ENCODE data around the gene IL15.
A peak's percentile ranks its signal among the peaks of the same experiment; 100 is the strongest.
"Not testable (repeated sequence)": the region's sequence is repeated elsewhere in the genome, so short reads cannot be mapped to it uniquely, and the experiment has no call there.

Gene IL15, protein sequence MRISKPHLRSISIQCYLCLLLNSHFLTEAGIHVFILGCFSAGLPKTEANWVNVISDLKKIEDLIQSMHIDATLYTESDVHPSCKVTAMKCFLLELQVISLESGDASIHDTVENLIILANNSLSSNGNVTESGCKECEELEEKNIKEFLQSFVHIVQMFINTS

DNA sequence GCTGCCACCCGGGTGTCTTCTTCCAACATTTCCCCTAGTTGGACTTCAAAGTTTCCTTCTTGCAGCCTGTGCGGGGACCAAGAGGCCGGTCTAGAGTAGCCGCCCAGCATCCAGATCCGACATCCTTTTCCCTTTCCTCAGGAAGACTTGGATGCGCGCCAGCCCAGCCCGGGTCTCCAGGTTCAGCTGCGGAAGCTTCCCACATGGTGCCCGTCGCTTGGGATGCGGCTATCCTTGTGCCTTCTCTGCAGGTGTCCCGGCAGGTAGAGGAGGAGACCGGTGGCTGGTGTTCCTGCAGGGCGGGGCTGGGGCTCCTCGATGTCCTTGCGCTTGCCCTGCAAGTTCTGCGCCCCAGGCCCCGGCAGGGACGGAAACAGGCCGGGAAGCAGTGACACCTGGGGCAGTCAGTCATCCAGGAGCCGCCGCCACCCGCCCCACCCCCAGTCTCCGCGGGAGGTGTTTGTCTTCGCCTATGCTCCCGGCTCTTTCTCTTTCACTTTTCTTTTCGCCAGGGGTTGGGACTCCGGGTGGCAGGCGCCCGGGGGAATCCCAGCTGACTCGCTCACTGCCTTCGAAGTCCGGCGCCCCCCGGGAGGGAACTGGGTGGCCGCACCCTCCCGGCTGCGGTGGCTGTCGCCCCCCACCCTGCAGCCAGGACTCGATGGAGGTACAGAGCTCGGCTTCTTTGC is at the start of gene IL15:
TSS of gene IL15 (plus strand) at position 502 of the 689 bp plus-strand sequence. CDS start 82,882 bp downstream, outside the sequence.
- peak; percentile 82 for DNase-seq

DNA sequence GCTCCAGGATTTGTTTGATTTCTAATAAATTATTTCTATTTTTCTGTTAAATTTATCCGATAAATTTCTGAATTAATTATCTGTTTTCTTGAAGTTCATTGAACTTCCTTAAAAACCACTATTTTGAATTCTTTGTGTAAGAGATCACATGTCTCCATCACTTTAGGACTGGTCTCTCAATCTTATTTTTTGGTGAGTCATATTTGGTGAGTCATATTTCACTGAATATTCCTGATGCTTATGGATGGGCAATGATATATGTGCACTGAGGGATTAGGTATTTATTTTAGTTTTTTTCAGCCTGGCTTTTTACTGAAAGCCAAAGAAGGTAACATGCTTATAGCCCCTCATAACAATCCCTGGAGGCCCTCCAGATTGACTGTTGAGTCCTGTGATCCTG is 48.5 kb upstream of the IL15 start:
- DNase-seq, result no peak

DNA sequence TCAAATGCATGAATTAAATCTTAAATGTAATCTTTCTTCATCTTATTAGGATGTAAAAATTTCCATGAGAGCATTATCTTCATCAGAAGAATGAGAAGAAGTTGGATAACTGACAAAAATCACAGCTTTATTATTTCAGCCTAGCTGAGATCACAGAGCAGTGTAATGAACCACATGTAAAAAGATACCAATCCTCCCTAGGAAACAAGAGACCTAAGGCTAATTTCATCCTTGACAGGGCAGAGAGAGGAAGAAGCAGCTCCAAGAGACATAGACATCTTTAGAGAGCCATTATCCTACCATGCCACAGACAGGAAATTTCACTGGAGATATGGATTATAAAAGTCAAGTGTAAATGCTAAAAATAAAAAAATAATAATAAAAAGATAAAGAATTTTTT is 40.9 kb upstream of the IL15 start:
- no peak for DNase-seq

DNA sequence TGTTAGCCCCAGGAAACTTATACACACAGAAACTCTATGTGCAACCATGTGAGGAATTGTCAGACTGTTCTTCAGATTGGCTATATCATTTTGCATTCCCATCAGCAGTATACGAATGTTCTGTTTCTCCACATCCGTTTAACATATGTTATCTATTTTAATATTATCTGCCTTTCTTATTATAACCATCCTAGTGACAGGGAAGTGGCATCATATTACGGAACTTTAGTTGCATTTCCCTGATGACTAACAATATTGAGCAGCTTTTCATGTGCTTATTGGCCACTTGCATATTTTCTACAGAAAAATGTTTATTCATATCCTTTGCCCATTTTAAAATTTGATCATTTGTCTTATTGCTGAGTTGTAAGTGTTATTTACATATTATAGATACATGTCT is 36.5 kb upstream of the IL15 start:
- no peak for DNase-seq

DNA sequence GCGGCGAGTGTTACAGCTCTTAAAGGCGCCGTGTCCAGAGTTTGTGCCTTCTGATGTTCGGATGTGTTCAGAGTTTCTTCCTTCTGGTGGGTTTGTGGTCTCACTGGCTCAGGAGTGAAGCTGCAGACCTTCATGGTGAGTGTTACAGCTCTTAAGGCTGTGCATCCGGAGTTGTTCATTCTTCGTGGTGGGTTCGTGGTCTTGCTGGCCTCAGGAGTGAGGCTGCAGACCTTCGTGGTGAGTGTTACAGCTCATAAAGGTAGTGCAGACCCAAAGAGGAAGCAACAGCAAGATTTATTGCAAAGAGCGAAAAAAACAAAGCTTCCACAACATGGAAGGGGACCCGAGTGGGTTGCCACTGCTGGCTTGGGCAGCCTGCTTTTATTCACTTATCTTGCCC is 31.7 kb upstream of the IL15 start:
- DNase-seq, result peak; percentile 3

DNA sequence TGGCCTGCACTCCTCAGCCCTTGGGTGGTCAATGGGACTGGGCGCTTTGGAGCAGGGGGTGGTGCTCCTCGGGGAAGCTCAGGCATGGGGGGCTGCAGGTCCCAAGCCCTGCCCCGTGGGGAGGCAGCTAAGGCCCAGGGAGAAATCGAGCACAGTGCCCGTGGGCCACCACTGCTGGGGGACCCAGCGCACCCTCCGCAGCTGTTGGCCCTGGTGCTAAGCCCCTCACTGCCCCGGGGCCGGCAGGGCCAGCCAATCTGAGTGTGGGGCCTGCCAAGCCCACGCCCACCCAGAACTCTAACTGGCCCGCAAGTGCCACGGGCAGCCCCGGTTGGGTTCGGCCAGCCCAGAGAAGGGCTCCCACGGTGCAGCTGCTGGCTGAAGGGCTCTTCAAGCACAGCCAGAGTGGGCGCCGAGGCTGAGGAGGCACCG is 30.9 kb upstream of the IL15 start:
- no peak for DNase-seq

DNA sequence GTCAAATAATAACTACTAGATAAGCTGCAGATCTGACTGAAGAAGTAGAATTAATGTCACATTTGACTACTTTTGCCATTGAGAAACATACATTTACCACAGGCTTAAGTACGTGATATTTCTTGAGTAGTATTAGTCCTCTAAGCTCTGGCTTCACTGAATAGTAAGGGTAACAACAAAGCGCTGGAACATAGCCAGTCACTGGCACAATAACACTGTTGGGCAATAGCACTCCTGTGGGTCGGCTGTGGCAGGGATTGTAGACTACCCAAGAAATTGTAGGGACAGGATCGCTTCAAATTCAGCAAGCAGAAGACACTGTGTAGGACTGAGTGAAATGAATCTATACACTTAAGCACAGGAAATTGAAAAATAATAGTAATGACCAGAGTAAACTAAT is 27.1 kb upstream of the IL15 start:
- no peak for DNase-seq

DNA sequence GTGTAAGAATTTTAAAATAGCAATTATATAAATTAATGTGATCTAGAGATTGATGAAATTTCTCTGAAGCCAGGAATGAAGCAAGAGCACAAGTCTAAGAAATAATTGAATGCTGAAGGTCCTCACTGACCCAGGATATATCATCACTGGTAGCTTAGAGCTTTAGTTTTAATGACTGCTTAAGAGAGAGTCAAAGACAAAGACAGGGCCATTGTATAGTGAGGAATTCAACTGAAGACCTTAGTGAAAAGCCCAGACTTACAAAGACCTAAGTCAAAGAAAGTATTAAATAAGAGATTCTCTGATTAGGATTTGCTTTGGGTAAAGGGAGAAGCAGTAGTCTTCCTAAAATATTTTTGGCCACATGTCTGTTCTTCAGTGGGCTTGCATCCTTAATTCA is 26.0 kb upstream of the IL15 start:
- no peak for DNase-seq

DNA sequence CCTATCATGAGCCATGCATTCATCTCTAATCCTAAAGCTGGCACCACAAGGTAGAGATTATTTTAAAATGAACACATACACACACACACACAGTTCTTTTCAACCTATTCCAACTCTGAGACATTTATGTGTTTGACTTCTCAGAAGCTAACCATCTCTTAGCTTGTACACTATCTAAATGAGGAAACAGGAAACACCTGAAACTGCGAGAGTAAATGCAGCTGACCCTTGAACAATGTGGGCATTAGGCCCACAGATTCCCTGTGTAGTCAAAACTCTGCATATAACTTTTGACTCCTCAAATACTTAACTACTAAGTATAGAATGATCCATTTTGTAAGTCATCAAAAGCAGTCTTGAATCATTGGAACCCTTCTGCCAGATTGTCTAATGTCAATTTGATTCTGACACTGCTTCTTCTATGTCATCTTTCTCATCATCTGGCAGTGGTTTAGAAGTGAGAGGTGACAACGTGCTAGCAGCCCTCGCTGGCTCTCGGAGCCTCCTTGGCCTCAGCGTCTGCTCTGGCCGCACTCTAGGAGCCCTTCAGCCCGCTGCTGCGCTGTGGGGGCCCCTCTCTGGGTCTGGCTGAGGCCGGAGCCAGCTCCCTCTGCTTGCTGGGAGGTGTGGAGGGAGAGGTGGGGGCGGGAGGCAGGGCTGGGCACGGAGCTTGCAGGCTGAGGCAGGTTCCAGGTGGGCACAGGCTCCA is 21.4 kb upstream of the IL15 start:
- no peak for DNase-seq

DNA sequence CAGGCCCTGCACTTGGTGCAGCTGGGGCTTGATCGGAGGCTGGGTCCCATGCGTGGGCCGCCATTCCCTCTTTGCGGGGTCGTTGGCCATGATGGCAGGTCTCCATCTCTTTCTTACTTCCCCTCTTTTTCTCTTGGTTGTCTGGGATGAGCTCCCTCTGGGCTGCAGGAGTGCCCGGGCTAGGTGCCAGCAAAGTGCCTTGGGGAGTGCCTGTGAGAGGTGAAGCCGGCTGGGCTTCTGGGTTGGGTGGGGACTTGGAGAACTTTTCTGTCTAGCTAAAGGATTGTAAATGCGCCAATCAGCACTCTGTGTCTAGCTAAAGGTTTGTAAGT is 20.8 kb upstream of the IL15 start:
- not testable (repeated sequence) for DNase-seq

DNA sequence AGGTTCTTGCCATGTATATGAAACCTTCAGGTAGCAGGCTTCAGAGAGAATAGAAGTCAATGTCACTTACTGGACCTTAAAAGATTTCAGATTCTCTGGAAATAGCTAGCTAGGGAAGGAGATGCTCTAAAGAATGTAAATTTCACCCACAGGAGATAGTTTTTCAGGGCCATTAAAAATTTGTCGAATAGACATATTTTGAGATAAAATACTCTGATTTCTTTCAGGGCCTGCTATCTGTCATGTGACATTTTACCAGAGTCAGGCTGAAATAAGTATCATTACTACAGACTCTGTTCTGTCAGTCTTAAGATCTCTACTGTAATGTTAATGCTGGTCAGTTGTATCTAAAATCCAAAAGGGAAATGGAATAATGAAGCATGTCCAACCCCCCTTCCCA is 15.7 kb upstream of the IL15 start:
- no peak for DNase-seq

DNA sequence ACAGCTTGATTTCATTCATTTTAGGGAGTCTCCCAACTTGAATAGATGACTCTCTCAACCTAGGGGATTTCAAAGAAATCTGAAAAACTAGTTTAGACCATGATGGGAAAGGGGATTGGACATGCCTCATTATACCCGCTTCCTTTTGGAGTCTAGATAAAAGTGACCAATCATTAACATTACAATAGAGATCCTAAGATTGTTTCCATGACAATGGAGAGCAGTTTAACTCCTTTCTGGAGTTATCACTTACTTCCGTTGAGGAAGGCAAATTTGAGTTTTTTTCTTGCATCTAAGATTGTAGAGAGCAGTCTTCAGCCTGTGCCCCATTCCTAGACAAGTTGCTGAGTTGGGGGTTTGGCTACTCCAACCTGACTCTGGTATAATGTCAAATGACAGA is 11.4 kb upstream of the IL15 start:
- no peak for DNase-seq

DNA sequence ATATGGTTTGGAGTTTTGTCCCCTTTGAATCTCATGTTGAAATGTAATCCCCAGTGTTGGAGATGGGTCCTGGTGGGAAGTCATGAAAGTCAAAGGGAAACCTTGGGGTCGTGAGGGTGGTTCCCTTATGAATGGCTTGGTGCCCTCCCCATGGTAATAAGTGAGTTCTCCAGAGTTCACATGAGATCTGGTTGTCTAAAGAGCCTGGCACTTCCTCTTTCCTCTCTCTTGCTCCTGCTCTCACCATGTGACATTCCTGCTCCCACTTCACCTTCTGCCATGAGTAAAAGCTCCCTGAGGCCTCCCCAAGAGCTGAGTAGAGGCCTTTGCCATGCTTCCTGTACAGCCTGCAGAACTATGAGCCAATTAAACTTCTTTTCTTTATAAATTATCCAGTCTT is 5.5 kb upstream of the IL15 start:
- no peak for DNase-seq

DNA sequence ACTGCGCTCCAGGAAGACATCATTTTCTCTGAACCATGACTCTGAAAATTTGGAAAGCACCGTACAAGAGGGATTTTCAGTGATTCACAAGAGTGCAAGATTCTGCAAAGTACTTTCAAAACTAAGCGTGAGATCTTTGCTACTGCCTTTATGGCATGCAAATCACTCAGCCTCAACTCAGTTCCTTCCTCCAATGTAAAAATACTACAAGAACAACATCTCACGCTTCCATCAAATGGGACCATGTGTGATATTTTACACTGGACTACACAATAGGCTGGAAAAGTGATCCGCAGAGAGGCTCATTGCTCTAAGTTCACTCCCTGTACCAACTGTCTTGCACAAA is 674 bp upstream of the IL15 start:
- DNase-seq, result no peak

DNA sequence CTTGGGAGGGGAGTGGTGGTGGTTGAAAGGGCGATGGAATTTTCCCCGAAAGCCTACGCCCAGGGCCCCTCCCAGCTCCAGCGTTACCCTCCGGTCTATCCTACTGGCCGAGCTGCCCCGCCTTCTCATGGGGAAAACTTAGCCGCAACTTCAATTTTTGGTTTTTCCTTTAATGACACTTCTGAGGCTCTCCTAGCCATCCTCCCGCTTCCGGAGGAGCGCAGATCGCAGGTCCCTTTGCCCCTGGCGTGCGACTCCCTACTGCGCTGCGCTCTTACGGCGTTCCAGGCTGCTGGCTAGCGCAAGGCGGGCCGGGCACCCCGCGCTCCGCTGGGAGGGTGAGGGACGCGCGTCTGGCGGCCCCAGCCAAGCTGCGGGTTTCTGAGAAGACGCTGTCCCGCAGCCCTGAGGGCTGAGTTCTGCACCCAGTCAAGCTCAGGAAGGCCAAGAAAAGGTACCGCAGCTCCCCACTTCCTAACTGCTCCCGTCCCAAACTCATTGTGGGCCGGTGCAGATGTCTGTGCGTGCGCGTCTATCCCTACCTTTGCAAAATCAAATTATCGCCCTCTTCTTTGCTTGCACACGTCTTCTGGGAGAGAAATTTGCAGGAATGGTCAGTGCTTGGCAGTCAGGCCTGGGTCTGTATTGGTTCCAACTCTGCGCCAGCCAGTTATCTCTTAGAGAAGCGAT is 533 bp downstream of the IL15 start:
- DNase-seq, result peak; percentile 28

DNA sequence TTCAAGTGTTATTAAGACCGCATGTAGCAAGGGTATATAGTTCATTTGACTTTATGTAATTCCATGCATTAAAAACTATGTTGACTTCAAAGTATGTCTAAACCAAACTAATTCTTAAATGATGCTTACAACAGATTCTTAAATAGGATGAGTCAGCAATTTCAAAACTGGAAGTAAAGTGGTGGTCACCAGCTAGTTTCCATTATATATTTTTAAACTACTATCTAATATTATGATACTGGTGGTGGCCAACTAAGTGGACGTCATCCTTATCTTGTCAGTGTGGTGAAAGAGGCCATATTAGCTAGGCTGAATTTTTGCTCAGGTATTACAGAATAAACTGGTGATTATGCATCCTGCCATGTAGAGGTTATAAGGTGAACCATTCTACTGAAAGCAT is 1.2 kb downstream of the IL15 start:
- no peak for DNase-seq

DNA sequence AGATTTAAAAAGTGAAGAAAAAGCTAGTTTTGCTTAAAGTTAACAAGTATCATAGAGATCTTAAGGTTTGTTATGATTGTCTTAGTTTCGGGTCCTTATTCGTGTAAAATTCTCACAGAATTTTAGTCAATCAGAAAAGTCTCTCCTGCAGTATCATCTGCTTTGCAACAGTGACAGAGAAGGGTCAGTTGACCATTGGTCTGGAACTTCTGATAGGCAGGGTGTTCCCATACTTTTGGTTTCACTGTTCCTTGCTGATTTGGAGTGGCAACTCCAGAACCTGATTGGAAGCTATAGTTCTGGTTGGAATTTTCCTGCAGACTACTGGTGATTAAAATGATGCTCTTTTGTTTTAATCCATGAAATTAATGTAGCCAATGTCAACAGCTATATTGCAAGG is 1.8 kb downstream of the IL15 start:
- no peak for DNase-seq

DNA sequence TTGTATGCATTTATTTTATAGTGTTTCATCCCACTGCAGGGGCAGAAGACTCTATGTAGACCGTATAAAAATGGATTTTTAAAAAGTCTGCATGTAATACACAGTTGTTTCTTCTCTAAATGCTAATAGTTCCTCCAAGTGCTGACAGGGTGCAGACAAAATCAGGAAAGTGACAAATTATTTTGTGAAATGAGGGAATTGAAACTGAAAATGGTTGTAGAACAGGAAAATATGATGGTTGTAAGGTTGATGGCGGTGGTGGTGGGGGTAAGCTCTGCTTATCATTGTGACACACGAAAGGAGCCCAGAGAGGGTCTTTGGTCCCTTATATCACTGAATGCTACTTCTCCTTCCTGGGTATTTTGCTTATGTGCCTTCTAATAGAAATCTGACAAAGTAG is 4.3 kb downstream of the IL15 start:
- no peak for DNase-seq

DNA sequence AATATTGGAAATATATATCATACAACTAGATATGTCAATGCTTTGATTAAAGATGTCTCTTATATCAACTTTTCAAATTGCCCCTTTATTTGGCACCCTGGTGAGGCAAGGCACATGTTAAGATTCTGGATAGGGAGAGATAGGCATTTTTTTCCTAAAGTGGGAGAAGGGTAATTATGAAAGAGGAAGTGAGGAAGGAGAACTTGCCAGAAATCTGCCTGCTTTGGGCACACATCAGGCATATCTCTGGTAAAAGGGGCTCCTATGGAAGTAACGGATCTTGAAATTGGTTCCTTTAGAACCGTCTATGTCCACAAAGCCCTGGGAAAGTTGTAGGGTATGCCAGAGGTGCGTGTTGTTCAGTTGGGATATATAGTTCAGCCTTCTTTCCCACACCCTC is 5.7 kb downstream of the IL15 start:
- no peak for DNase-seq

DNA sequence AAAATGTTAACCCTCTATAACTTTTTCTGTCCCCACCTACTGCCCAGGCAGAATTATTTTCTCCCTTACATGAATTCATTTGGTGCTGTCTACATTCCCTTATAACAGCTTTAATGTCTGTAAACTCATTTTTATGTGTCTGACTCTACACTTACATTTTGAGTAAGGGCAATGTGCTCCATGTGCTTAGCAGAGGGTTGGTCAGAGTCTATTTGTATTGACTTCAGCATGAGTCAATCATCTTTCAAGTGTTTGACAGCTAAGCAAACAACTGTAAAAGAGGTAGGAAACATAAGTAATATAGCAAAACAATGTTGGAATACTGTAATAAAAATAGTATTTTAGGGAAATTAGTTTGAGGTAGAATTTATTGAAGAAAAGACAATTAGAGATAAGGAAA is 6.3 kb downstream of the IL15 start:
- DNase-seq, result no peak

DNA sequence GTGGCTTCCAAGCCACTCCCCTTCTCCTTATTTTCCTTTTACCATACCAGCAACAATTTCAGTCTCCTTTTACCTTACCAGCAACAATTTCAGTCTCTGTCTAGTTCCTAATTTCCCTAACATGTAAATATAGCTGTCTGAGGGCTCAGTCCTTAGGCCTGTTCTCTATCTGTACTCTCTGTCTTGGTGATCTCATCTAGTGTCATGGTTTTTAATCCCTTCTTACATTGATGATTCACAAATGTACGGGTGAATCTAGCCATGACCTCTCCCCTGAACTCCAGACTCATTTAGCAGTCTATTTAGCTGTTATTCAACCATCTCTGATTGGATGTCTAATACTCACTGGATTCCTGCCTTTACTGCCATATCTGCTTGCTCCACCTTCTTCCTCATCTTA is 7.2 kb downstream of the IL15 start:
- DNase-seq, result no peak

DNA sequence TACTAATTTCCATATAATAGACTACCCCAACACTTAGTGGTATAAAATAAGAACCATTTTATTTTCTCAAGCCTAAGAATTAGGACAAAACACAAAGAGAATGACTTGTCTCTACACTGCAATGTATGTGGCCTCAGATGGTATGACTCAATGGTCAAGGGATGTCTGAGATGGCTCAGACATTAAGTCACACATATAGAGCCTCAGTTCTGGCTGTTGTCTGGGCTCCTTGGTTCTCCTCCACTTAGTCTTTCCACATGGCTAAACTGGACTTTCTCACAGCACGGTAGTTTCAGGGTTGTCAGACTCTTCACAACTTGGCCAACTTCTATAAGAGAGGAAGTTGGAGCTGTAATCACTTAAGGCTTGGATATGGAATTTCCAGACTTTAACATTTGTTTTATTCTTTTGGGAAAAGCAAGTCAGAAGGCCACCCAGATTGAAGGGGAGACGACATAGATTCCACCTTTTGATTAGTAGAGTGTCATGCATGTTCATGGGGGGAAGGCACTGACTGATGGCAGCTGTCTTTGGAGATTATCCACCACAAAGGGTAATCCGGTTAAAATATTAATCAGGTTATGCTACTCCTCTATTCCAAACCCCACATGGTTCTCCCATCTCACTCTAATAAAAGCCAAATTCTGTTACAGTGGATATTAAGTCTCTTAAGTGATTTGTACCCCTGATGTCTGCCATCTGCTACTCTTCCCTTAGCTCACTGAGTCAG is 9.4 kb downstream of the IL15 start:
- no peak for DNase-seq

DNA sequence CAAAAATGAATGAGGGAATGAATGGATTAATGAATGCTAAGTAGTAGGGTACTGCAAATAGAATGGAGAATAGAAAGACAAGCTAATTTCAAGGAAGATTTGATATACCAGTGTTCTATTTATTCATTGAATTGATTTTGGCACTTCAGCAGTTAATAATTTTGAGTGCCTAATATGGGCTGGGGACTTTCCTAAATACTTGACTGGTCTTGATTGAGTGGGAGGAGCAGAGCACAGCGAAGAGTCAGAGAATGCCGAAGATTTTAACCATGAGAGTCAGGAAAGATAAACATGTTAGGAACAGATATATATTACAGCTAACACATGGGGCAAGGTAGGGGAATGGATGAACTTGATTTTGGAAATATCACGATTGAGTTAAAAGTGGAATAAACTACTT is 10.6 kb downstream of the IL15 start:
- DNase-seq, result no peak

DNA sequence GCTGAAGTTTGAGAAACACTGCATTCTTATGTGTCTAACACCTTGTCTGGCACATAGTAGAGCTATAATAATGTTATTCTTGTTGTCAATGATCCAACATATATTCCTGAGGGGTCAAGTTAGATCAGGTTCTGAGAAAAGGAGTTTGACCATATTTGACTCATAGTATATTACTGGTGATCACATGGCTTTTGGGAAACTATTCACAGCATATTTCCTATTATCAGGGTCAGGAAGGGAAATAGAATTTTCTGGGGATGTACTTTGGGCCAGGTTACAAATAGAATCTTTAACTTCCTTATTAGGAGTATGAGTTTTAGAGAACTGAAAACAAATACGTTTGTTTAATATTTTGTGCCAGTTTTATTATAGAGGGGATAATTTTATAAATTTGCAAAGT is 11.6 kb downstream of the IL15 start:
- DNase-seq, result no peak
